GM12865 (cell line): ENCODE measurements around the gene NKD1.

ENCODE experiments used
- DNase-seq: peaks from one replicate; pipeline ENCODE4 v3.0.0; 2010; ENCODE audit warnings: low read depth
- H3K4me3 ChIP-seq: 2 replicates; pipeline ENCODE4 v1.5.1; 2011; ENCODE audit warnings: mild to moderate bottlenecking, low read depth, low read length, control low read depth
- CTCF ChIP-seq: IDR thresholded peaks from 2 replicates; pipeline ENCODE4 v1.5.1; 2011; ENCODE audit warnings: low read length, control low read depth, low read depth, inconsistent platforms; ENCODE audit not compliant: insufficient read depth; ENCODE audit errors: missing control alignments

The NKD1 gene

GRCh38 chr16:50584033-50584722 is 36.0 kb downstream of the NKD1 start:
- peak; percentile 56 for DNase-seq
- H3K4me3 ChIP-seq, result no peak overlapping the region
- no peak for TF ChIP-seq CTCF

GRCh38 chr16:50585331-50585776 is 37.2 kb downstream of the NKD1 start:
- no peak for TF ChIP-seq CTCF
- no peak overlapping the region for H3K4me3 ChIP-seq
- no peak for DNase-seq

- TF ChIP-seq CTCF, result no peak
- H3K4me3 ChIP-seq, result no peak overlapping the region
- no peak for DNase-seq
Observed at GRCh38 chr16:50587543-50587942, 39.3 kb downstream of the NKD1 start.

- no peak for DNase-seq
- TF ChIP-seq CTCF, result no peak
- no peak overlapping the region for H3K4me3 ChIP-seq
Observed at GRCh38 chr16:50588276-50588675, 40.1 kb downstream of the NKD1 start.

GRCh38 chr16:50591209-50591608 is 43.0 kb downstream of the NKD1 start:
- no peak overlapping the region for H3K4me3 ChIP-seq
- no peak for DNase-seq
- TF ChIP-seq CTCF, result no peak

- no peak for DNase-seq
- no peak overlapping the region for H3K4me3 ChIP-seq
- TF ChIP-seq CTCF, result no peak
Observed at GRCh38 chr16:50591800-50592771, 43.9 kb downstream of the NKD1 start.

- no peak for TF ChIP-seq CTCF
- no peak overlapping the region for H3K4me3 ChIP-seq
- DNase-seq, result no peak
Observed at GRCh38 chr16:50592996-50593395, 44.8 kb downstream of the NKD1 start.
